BLaER1 (cell line): Measurements from ENCODE around the gene MT1E.
A peak's percentile ranks its signal among the peaks of the same experiment; 100 is the strongest.

ENCODE experiments used
- H3K27ac ChIP-seq: shearing (Covaris generic); formaldehyde crosslinking; 2 replicates; pipeline ENCODE4 v1.8.1; 2022
- H3K27me3 ChIP-seq: shearing (Covaris generic); formaldehyde crosslinking; 2 replicates; pipeline ENCODE4 v1.8.1; 2022
- H3K36me3 ChIP-seq: shearing (Covaris generic); formaldehyde crosslinking; 2 replicates; pipeline ENCODE4 v1.8.1; 2022
- H3K4me1 ChIP-seq: shearing (Covaris generic); formaldehyde crosslinking; 2 replicates; pipeline ENCODE4 v1.8.1; 2022
- H3K4me2 ChIP-seq: shearing (Covaris generic); formaldehyde crosslinking; 2 replicates; pipeline ENCODE4 v1.8.1; 2022
- H3K4me3 ChIP-seq: shearing (Covaris generic); formaldehyde crosslinking; 2 replicates; pipeline ENCODE4 v1.8.1; 2022
- H3K9ac ChIP-seq: shearing (Covaris generic); formaldehyde crosslinking; 2 replicates; pipeline ENCODE4 v1.8.1; 2022
- H3K9me3 ChIP-seq: shearing (Covaris generic); formaldehyde crosslinking; 2 replicates; pipeline ENCODE4 v1.8.1; 2022
- H4K20me1 ChIP-seq: shearing (Covaris generic); formaldehyde crosslinking; 2 replicates; pipeline ENCODE4 v1.8.1; 2022
- Cebpa-rat ChIP-seq: shearing (Covaris generic); IDR thresholded peaks from 2 replicates; pipeline ENCODE4 v1.8.1; 2022

The MT1E gene

DNA sequence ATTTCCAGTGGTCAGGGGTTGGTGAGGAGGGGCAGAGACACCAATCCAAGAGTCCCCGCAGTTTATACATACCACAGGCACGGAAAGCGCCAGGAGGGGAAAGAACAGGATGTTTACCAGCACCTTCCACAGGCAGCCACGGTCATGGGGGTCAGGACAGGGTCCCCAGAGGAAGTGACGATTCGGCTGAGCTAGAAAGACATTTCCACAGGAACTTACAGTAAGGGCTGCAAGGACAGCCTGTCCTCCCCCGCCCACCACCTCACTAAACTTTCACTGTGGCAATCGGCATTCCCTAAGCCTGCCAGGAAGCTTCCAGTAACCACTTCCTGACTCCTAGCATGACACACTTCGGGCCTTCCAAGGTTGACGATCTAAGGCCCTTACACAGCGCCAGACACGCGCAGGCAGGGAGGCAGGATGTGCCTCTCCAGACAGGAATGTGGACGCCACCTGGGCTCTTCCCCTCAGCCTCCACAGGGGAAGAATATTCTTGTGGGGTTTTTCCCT lies 18.4 kb upstream of the MT1E start:
- H3K27me3 ChIP-seq: no peaks in the 10 kb centered on the region
- H3K9me3 ChIP-seq: no peaks in the 10 kb centered on the region
- H3K9ac ChIP-seq: no peak overlapping the region
- no peak overlapping the region for H3K27ac ChIP-seq
- H3K4me1 ChIP-seq: peaks cover 47% of the 10 kb centered on the region
- H3K4me3 ChIP-seq: no peak overlapping the region
- H3K4me2 ChIP-seq: peak overlapping the region; percentile 100
- H4K20me1 ChIP-seq: no peaks in the 10 kb centered on the region
- no peak for TF ChIP-seq Cebpa-rat
- no peaks in the 10 kb centered on the region for H3K36me3 ChIP-seq

- H3K4me1 ChIP-seq: peaks cover 47% of the 10 kb centered on the region
- peak overlapping the region; percentile 100 for H3K4me2 ChIP-seq
- no peaks in the 10 kb centered on the region for H3K27me3 ChIP-seq
- H3K9ac ChIP-seq: peak overlapping the region; percentile 62; the same call in 1 of the 2 replicates
- TF ChIP-seq Cebpa-rat: no peak
- H4K20me1 ChIP-seq: no peaks in the 10 kb centered on the region
- H3K4me3 ChIP-seq: peak overlapping the region; percentile 70
- no peaks in the 10 kb centered on the region for H3K36me3 ChIP-seq
- H3K9me3 ChIP-seq: no peaks in the 10 kb centered on the region
- H3K27ac ChIP-seq: no peak overlapping the region
Measured at GRCh38 chr16:56607675-56608042, 17.9 kb upstream of the MT1E start.

- Histone ChIP-seq H3K4me1 (peaks cover 47% of the 10 kb centered on the region), H3K36me3 (no peaks in the 10 kb centered on the region), H3K4me3 (peak within 1 kb of the TSS; percentile 70), H4K20me1 (no peaks in the 10 kb centered on the region), H3K27me3 (no peaks in the 10 kb centered on the region), H3K9me3 (no peaks in the 10 kb centered on the region), H3K9ac (peak within 1 kb of the TSS; percentile 62), H3K27ac (peak within 1 kb of the TSS; percentile 38; the same call in 1 of the 2 replicates), H3K4me2 (peak within 1 kb of the TSS; percentile 100)
- no peak for TF ChIP-seq Cebpa-rat
Measured at GRCh38 chr16:56608043-56608875, 17.3 kb upstream of the MT1E start, which contains the start of gene MT2A. TSS of gene MT2A (plus strand) at chr16:56608584. CDS start at chr16:56608656, 72 bp downstream.

GRCh38 chr16:56608876-56609462 lies 16.6 kb upstream of the MT1E start:
- no peak overlapping the region for H3K27ac ChIP-seq
- peaks cover 47% of the 10 kb centered on the region for H3K4me1 ChIP-seq
- H3K9ac ChIP-seq: peak overlapping the region; percentile 62
- TF ChIP-seq Cebpa-rat: no peak
- H3K4me2 ChIP-seq: peak overlapping the region; percentile 100
- H3K27me3 ChIP-seq: no peaks in the 10 kb centered on the region
- H3K4me3 ChIP-seq: peak overlapping the region; percentile 70
- H3K9me3 ChIP-seq: no peaks in the 10 kb centered on the region
- H4K20me1 ChIP-seq: no peaks in the 10 kb centered on the region
- H3K36me3 ChIP-seq: no peaks in the 10 kb centered on the region

DNA sequence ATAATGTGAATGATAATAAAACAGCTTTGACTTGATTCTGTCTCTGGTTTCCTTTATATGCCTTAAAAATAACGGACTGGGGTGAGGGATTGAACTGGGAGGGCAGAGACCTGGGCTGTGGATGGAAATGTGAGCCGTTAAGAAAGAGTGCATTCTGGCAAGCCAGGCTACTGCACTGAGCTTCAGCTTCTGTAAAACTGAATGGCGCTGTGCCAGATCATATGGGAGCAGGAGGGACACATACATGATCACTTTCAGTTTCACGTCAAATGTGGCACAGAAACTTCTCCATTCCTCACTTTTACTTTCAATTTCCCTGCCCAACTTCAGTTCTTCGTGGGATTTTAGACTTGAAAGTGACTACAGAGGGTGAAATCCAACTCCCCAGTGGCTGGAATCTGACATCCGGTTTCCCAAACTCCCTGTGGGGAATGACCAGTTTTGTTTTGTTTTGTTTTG lies 16.1 kb upstream of the MT1E start:
- Histone ChIP-seq H3K9me3 (no peaks in the 10 kb centered on the region), H3K4me1 (peaks cover 47% of the 10 kb centered on the region), H4K20me1 (no peaks in the 10 kb centered on the region), H3K9ac (peak overlapping the region; percentile 62), H3K36me3 (no peaks in the 10 kb centered on the region), H3K4me3 (peak overlapping the region; percentile 70), H3K27ac (no peak overlapping the region), H3K27me3 (no peaks in the 10 kb centered on the region), H3K4me2 (peak overlapping the region; percentile 100)
- TF ChIP-seq Cebpa-rat: no peak

- peak overlapping the region; percentile 70 for H3K4me3 ChIP-seq
Measured at GRCh38 chr16:56610017-56610608, 15.5 kb upstream of the MT1E start.

GRCh38 chr16:56610609-56611111 lies 14.9 kb upstream of the MT1E start:
- peak overlapping the region; percentile 100 for H3K4me2 ChIP-seq
- TF ChIP-seq Cebpa-rat: no peak
- no peak overlapping the region for H3K9ac ChIP-seq
- H3K9me3 ChIP-seq: no peaks in the 10 kb centered on the region
- H3K27ac ChIP-seq: no peak overlapping the region
- peaks cover 47% of the 10 kb centered on the region for H3K4me1 ChIP-seq
- no peaks in the 10 kb centered on the region for H4K20me1 ChIP-seq
- H3K27me3 ChIP-seq: peaks cover 9% of the 10 kb centered on the region
- no peaks in the 10 kb centered on the region for H3K36me3 ChIP-seq
- H3K4me3 ChIP-seq: no peak overlapping the region

More at GRCh38 chr16:56610017-56610608, 15.5 kb upstream of the MT1E start:
- Histone ChIP-seq H4K20me1 (no peaks in the 10 kb centered on the region), H3K36me3 (no peaks in the 10 kb centered on the region), H3K9ac (no peak overlapping the region), H3K4me2 (peak overlapping the region; percentile 100), H3K27ac (no peak overlapping the region), H3K4me1 (peaks cover 47% of the 10 kb centered on the region), H3K9me3 (no peaks in the 10 kb centered on the region), H3K27me3 (peaks cover 5% of the 10 kb centered on the region)
- no peak for TF ChIP-seq Cebpa-rat

DNA sequence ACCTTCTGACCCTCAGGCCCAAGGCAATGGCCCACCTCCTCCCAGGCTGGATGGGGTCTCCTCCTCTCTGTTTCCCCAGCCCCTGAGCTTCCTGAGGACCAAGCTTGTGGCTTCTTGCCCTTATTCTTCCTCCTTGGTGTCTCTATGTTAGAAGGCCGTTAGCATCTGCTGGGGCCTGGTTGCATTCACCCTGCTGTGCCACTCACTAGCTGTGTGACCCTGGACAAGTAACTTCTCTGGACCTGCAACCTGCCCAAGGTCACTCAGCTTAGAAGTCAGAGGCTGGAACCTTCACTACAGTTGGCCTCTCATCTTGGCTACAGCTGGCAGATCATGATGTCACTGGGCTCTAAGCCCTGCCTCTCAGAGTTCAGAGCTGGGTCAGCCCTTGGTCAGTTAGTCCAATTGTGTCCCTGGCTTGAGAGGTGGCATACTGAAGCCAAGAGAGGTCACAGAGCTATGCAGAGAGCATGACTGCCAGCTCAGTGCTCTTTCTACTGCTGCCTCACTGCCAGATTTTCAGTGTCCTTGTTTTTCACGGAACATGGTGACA lies 14.2 kb upstream of the MT1E start:
- Histone ChIP-seq H3K4me1 (peaks cover 47% of the 10 kb centered on the region), H3K4me2 (peak overlapping the region; percentile 100), H4K20me1 (no peaks in the 10 kb centered on the region), H3K9me3 (no peaks in the 10 kb centered on the region), H3K9ac (no peak overlapping the region), H3K27ac (no peak overlapping the region), H3K36me3 (no peaks in the 10 kb centered on the region), H3K4me3 (no peak overlapping the region), H3K27me3 (peaks cover 16% of the 10 kb centered on the region)
- no peak for TF ChIP-seq Cebpa-rat

DNA sequence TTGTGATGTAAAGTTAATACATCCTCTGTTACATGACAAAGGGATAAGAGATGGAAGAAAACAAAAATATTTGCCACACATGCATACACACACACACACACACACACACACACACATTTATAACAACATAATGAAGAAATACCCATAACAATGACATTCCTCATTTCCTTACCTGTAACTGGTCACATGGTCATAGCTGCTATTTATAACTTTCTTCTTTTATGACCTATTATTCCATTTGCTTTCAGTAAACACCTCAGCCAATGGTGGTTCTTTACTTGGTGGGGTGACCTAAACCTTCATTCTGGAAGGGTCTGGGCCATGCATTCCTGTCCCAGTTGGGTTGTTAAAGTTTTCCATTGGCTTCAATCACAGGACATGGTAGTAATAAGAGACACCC lies 11.9 kb upstream of the MT1E start:
- Histone ChIP-seq H3K4me2 (no peak overlapping the region), H3K36me3 (no peaks in the 10 kb centered on the region), H3K4me1 (peaks cover 30% of the 10 kb centered on the region), H4K20me1 (peaks cover 7% of the 10 kb centered on the region; the same call in 1 of the 2 replicates), H3K9me3 (no peaks in the 10 kb centered on the region), H3K4me3 (no peak overlapping the region), H3K27ac (no peak overlapping the region), H3K9ac (no peak overlapping the region), H3K27me3 (peaks cover 39% of the 10 kb centered on the region)
- no peak for TF ChIP-seq Cebpa-rat
